HepG2 (cell line): ENCODE data around the gene ETV6. TPM values are rescaled to one million over a fixed set of nuclear protein-coding genes. Genes with fewer than 3 reads are reported as not detected.

Experiments
- ATAC-seq: fragments of 200-7000 bp; cut with Tn5 transposase; 3 replicates; pipeline ENCODE4 v1.9.1; 2020; ENCODE audit warnings: mild to moderate bottlenecking, moderate library complexity
- BruUV-seq: library from RNA; stranded (reverse); fragments of 400-500 nt; replicated peaks from 2 replicates; lab custom pipeline; 2021; lab: Mats Ljungman, UMichigan
- CTCF ChIA-PET: fragments of 300-600 bp; formaldehyde crosslinking; extraction: SDS; loops from one replicate; lab custom pipeline; 2021; ENCODE audit warnings: low total read pairs, inconsistent platforms, low intra/inter-chr PET ratio; lab: Yijun Ruan, JAX
- POLR2A ChIA-PET: fragments of 350-600 bp; sonication (Branson Sonifier 250); formaldehyde crosslinking; loops from one replicate; lab custom pipeline; 2020; ENCODE audit warnings: antibody characterized with exemption, inconsistent platforms; lab: Yijun Ruan, JAX
- DNase-seq: peaks from one replicate; pipeline ENCODE4 v3.0.0-alpha.2; 2015; ENCODE audit warnings: low spot score
- FAIRE-seq: peaks from 3 replicates; lab custom pipeline; 2011; peaks lifted over from hg19 to GRCh38; lab: Jason Lieb, UNC
- H2AFZ ChIP-seq: one replicate; pipeline ENCODE4 v1.6.1; 2011; ENCODE audit warnings: low read length, inconsistent platforms
- H3K27ac ChIP-seq: fragments of 300-600 bp; 3 replicates; pipeline ENCODE4 v1.8.0; 2011; ENCODE audit warnings: mixed run types, mild to moderate bottlenecking, mixed read lengths, low read length, inconsistent platforms; ENCODE audit not compliant: insufficient read depth; ENCODE audit errors: extremely low read length
- H3K27me3 ChIP-seq, 2 experiments: fragments of 200-600 bp in 1 of 2; 2 replicates in 1 of 2; 3 replicates in 1 of 2; pipeline versions ENCODE4 v1.6.0 to v1.8.0; 2011; ENCODE audit warnings: low read length in 2 of 2, mild to moderate bottlenecking in 2 of 2, moderate library complexity in 2 of 2, inconsistent platforms in 1 of 2; ENCODE audit not compliant: insufficient read depth in 2 of 2, control insufficient read depth in 1 of 2
- H3K36me3 ChIP-seq, 2 experiments: fragments of 200-600 bp in 1 of 2; replicated peaks in 1 of 2; 2 replicates in 1 of 2; 3 replicates in 1 of 2; pipeline versions ENCODE4 v1.5.1 to v1.8.0; 2011; ENCODE audit warnings: low read length in 2 of 2, inconsistent platforms in 1 of 2; ENCODE audit not compliant: insufficient read depth in 2 of 2, control insufficient read depth in 1 of 2
- H3K4me1 ChIP-seq: 2 replicates; pipeline ENCODE4 v1.5.1; 2012; ENCODE audit warnings: low read length, inconsistent platforms; ENCODE audit not compliant: insufficient read depth
- H3K4me2 ChIP-seq: 2 replicates; pipeline ENCODE4 v1.6.0; 2011; ENCODE audit warnings: low read depth, low read length, inconsistent platforms
- H3K4me3 ChIP-seq, 3 experiments: fragments of 200-600 bp in 1 of 3; sonication (generic), shearing (Covaris generic) in 1 of 3; replicated peaks in 1 of 3; 2 replicates each; pipeline ENCODE4 v1.5.1; 2011 to 2016; ENCODE audit warnings: low read length in 3 of 3, inconsistent platforms in 2 of 3, low read depth in 2 of 3, mild to moderate bottlenecking in 2 of 3, control low read depth in 1 of 3, mixed read lengths in 1 of 3; ENCODE audit not compliant: insufficient read depth in 1 of 3
- H3K79me2 ChIP-seq: one replicate; pipeline ENCODE4 v1.6.1; 2011; ENCODE audit warnings: low read length, inconsistent platforms; ENCODE audit not compliant: insufficient read depth
- H3K9ac ChIP-seq: 2 replicates; pipeline ENCODE4 v1.6.0; 2011; ENCODE audit warnings: mild to moderate bottlenecking, low read depth, low read length, inconsistent platforms; ENCODE audit not compliant: insufficient read depth
- H3K9me3 ChIP-seq: 2 replicates; pipeline ENCODE4 v1.5.1; 2012; ENCODE audit warnings: mild to moderate bottlenecking, low read length
- H4K20me1 ChIP-seq: 2 replicates; pipeline ENCODE4 v1.6.0; 2011; ENCODE audit warnings: inconsistent platforms, mild to moderate bottlenecking, low read length, moderate library complexity; ENCODE audit not compliant: insufficient read depth
- BHLHE40 ChIP-seq: IDR thresholded peaks from 2 replicates; pipeline ENCODE4 v1.6.1; 2011; ENCODE audit warnings: low read length, improper control_type of control experiment
- HNRNPL ChIP-seq: fragments of 200-400 bp; formaldehyde crosslinking; IDR thresholded peaks from 2 replicates; pipeline ENCODE4 v1.6.1; 2017; ENCODE audit warnings: mild to moderate bottlenecking, low read depth, low read length
- NR2F1 ChIP-seq, 2 experiments: fragments of 450-650 bp in 1 of 2; formaldehyde crosslinking in 1 of 2; IDR thresholded peaks; 2 replicates each; pipeline versions ENCODE4 v1.5.0 to v1.6.1; 2016 to 2020; ENCODE audit warnings: mild to moderate bottlenecking in 1 of 2, missing compliant biosample characterization in 1 of 2, missing genetic modification reagents in 1 of 2, moderate library complexity in 1 of 2
- SAP130 ChIP-seq: IDR thresholded peaks from 2 replicates; pipeline ENCODE4 v1.6.1; 2016; ENCODE audit warnings: low read depth
- ZKSCAN8 ChIP-seq: IDR thresholded peaks from 2 replicates; pipeline ENCODE4 v1.6.1; 2016; ENCODE audit warnings: borderline replicate concordance, missing genetic modification reagents, missing compliant biosample characterization
- ZNF230 ChIP-seq: sonication (generic); formaldehyde crosslinking; IDR thresholded peaks from 2 replicates; pipeline ENCODE4 v1.4.0; 2020; ENCODE audit warnings: mild to moderate bottlenecking, missing genetic modification reagents
- ZNF619 ChIP-seq: sonication (generic); formaldehyde crosslinking; IDR thresholded peaks from 2 replicates; pipeline ENCODE4 v1.4.0; 2020; ENCODE audit warnings: mild to moderate bottlenecking, missing genetic modification reagents
- ZNF775 ChIP-seq: sonication (generic); formaldehyde crosslinking; IDR thresholded peaks from 2 replicates; pipeline ENCODE4 v1.4.0; 2020; ENCODE audit warnings: missing genetic modification reagents, mild to moderate bottlenecking, moderate library complexity, borderline replicate concordance
- WGBS: methylation state at CpG from one replicate; pipeline ENCODE4 v1.1.6; 2017; ENCODE audit warnings: low lambda C conversion rate; 5-methylcytosine and 5-hydroxymethylcytosine counted together
- in situ Hi-C: cut with HindIII; loops from 2 replicates; pipeline ENCODE4 v1.10.0; 2017; ENCODE audit warnings: low pct_unique_long_range_greater_than_20kb; ENCODE audit not compliant: extremely low pct_ligation_motif_present
- intact Hi-C: fragments of 100-400 bp; cut with micrococcal nuclease; formaldehyde crosslinking; loops from one replicate; pipeline ENCODE4 v1.10.0; 2022; ENCODE audit not compliant: unreplicated experiment
- polyA plus RNA-seq, 8 experiments: library from polyadenylated mRNA; depleted of rRNA in 3 of 8; stranded (reverse) in 7 of 8; unstranded in 1 of 8; fragments of >200 nt; fragmentation: Illumina TruSeq in 4 of 8; extraction: Trizol in 4 of 8; gene quantifications; 2 replicates each; pipeline versions ENCODE4 v1.2.1 to v1.2.3, GENCODE V29; 2011 to 2016; ENCODE audit warnings: low read depth in 4 of 8, missing spikeins in 1 of 8, mixed read lengths in 1 of 8; ENCODE audit not compliant: insufficient read depth in 1 of 8
- total RNA-seq, 5 experiments: library from RNA; depleted of rRNA; stranded (reverse); fragments of >200 nt; fragmentation: Illumina TruSeq; extraction: Trizol; gene quantifications; 2 replicates each; pipeline ENCODE4 v1.2.3, GENCODE V29; 2016; ENCODE audit warnings: low read depth in 1 of 5
- TF ChIP-seq, protein P1 (sequence below): sonication (generic); formaldehyde crosslinking; IDR thresholded peaks from 2 replicates; pipeline ENCODE4 v1.4.0; 2020; ENCODE audit warnings: missing genetic modification reagents, mild to moderate bottlenecking, borderline replicate concordance
- TF ChIP-seq, protein P2 (sequence below): sonication (generic); formaldehyde crosslinking; conservative IDR thresholded peaks from 2 replicates; pipeline ENCODE4 v1.4.0; 2020; ENCODE audit warnings: missing genetic modification reagents
- TF ChIP-seq, protein P3 (sequence below): sonication (generic); formaldehyde crosslinking; IDR thresholded peaks from 2 replicates; pipeline ENCODE4 v1.4.0; 2020; ENCODE audit warnings: missing genetic modification reagents, borderline replicate concordance
- TF ChIP-seq, protein P4 (sequence below): sonication (generic); formaldehyde crosslinking; conservative IDR thresholded peaks from 2 replicates; pipeline ENCODE4 v1.4.0; 2020; ENCODE audit warnings: missing genetic modification reagents

ETV6 gene
- total and polyA plus RNA-seq, 2 of the 13 experiments (the other 11 are each of a cell fraction or from before 2014, with no cell fraction given) = 2.2 to 3.0 TPM

DNA sequence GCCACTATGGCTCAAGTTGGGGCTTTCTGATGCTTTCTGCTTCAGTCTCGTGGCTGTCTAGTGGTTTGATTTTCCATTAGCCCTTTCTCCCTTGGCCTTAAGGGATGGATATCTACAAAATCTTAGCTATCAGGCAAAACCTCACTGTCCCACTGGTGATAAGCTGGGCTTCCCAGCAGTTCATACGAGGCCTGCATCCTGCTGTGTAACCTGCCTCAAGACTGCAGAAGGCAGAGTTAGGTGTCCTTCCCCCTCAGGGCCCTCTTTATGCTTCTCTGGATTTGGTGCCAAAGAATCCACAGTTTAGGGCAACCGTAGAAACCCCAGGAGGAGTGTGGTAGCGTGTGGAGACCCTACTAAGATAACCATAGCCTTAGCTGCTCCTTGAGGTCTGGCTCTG, 38.9 kb downstream of the ETV6 start (continued):
- TF ChIP-seq, protein P1, sequence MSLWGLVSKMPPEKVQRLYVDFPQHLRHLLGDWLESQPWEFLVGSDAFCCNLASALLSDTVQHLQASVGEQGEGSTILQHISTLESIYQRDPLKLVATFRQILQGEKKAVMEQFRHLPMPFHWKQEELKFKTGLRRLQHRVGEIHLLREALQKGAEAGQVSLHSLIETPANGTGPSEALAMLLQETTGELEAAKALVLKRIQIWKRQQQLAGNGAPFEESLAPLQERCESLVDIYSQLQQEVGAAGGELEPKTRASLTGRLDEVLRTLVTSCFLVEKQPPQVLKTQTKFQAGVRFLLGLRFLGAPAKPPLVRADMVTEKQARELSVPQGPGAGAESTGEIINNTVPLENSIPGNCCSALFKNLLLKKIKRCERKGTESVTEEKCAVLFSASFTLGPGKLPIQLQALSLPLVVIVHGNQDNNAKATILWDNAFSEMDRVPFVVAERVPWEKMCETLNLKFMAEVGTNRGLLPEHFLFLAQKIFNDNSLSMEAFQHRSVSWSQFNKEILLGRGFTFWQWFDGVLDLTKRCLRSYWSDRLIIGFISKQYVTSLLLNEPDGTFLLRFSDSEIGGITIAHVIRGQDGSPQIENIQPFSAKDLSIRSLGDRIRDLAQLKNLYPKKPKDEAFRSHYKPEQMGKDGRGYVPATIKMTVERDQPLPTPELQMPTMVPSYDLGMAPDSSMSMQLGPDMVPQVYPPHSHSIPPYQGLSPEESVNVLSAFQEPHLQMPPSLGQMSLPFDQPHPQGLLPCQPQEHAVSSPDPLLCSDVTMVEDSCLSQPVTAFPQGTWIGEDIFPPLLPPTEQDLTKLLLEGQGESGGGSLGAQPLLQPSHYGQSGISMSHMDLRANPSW = no peak
- TF ChIP-seq ZNF619 (CRISPR knock-in tag) (no peak), ZNF230 (CRISPR knock-in tag) (no peak), ZKSCAN8 (CRISPR knock-in tag) (no peak), NR2F1 (CRISPR knock-in tag; IDR thresholded peaks at IDR 0.05) (no peak)

DNA sequence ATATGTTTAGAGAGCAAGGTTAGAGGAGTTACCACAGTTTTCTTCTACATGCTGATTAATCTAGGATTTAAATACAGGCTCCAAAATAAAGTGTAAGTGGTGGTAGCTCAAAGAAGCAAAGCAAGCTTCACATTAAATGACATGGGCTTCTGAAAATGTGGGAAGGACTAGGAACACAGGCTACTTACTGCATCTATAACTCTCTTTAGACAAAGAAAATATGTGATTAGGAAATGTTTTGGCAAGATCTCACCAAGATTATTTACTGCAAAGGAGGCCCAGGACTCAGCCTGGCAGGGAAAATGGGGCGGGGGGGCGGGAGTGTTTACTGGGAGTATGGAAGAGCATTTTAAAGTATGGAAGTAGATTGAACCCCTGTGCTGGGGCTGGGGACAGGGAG, 39.4 kb downstream of the ETV6 start:
- H2AFZ ChIP-seq = no peak overlapping the region
- H3K36me3 ChIP-seq = no peaks in the 10 kb centered on the region
- H4K20me1 ChIP-seq = no peaks in the 10 kb centered on the region
- no peak for FAIRE-seq
- ChIA-PET POLR2A (no interaction called here), CTCF (no interaction called here)
- no peak for ATAC-seq
- H3K79me2 ChIP-seq = no peaks in the 10 kb centered on the region
- in situ Hi-C loops (no loop called here), intact Hi-C loops (no loop called here)
- no peaks in the 10 kb centered on the region for H3K27me3 ChIP-seq
- no peaks in the 10 kb centered on the region for H3K9me3 ChIP-seq
- peaks cover 27% of the 10 kb centered on the region for H3K4me1 ChIP-seq
- DNase-seq = no peak
- no peak overlapping the region for H3K4me3 ChIP-seq
- no TSS peak for BruUV-seq
- WGBS = 100% methylated on average over 2 of the region's 2 CpGs
- H3K4me2 ChIP-seq = no peak overlapping the region
- H3K9ac ChIP-seq = no peak overlapping the region
- no peak overlapping the region for H3K27ac ChIP-seq
- no peak for TF ChIP-seq HNRNPL
- TF ChIP-seq, protein P2, sequence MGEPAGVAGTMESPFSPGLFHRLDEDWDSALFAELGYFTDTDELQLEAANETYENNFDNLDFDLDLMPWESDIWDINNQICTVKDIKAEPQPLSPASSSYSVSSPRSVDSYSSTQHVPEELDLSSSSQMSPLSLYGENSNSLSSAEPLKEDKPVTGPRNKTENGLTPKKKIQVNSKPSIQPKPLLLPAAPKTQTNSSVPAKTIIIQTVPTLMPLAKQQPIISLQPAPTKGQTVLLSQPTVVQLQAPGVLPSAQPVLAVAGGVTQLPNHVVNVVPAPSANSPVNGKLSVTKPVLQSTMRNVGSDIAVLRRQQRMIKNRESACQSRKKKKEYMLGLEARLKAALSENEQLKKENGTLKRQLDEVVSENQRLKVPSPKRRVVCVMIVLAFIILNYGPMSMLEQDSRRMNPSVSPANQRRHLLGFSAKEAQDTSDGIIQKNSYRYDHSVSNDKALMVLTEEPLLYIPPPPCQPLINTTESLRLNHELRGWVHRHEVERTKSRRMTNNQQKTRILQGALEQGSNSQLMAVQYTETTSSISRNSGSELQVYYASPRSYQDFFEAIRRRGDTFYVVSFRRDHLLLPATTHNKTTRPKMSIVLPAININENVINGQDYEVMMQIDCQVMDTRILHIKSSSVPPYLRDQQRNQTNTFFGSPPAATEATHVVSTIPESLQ = no peak
- TF ChIP-seq BHLHE40 = no peak
- TF ChIP-seq, protein P3, sequence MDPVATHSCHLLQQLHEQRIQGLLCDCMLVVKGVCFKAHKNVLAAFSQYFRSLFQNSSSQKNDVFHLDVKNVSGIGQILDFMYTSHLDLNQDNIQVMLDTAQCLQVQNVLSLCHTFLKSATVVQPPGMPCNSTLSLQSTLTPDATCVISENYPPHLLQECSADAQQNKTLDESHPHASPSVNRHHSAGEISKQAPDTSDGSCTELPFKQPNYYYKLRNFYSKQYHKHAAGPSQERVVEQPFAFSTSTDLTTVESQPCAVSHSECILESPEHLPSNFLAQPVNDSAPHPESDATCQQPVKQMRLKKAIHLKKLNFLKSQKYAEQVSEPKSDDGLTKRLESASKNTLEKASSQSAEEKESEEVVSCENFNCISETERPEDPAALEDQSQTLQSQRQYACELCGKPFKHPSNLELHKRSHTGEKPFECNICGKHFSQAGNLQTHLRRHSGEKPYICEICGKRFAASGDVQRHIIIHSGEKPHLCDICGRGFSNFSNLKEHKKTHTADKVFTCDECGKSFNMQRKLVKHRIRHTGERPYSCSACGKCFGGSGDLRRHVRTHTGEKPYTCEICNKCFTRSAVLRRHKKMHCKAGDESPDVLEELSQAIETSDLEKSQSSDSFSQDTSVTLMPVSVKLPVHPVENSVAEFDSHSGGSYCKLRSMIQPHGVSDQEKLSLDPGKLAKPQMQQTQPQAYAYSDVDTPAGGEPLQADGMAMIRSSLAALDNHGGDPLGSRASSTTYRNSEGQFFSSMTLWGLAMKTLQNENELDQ = no peak
- TF ChIP-seq ZNF775 = no peak
- TF ChIP-seq, protein P4, sequence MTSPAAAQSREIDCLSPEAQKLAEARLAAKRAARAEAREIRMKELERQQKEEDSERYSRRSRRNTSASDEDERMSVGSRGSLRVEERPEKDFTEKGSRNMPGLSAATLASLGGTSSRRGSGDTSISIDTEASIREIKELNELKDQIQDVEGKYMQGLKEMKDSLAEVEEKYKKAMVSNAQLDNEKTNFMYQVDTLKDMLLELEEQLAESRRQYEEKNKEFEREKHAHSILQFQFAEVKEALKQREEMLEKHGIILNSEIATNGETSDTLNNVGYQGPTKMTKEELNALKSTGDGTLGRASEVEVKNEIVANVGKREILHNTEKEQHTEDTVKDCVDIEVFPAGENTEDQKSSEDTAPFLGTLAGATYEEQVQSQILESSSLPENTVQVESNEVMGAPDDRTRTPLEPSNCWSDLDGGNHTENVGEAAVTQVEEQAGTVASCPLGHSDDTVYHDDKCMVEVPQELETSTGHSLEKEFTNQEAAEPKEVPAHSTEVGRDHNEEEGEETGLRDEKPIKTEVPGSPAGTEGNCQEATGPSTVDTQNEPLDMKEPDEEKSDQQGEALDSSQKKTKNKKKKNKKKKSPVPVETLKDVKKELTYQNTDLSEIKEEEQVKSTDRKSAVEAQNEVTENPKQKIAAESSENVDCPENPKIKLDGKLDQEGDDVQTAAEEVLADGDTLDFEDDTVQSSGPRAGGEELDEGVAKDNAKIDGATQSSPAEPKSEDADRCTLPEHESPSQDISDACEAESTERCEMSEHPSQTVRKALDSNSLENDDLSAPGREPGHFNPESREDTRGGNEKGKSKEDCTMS (CRISPR knock-in tag) = no peak
- TF ChIP-seq SAP130 (CRISPR knock-in tag) = no peak
